HG02938 (cell line): ENCODE measurements around the gene ADAMTS20.
"Not testable (repeated sequence)": the region's sequence is repeated elsewhere in the genome, so short reads cannot be mapped to it uniquely, and the experiment has no call there.

Source experiments
- ATAC-seq: cut with Tn5 transposase; IDR thresholded peaks from one replicate; pipeline ENCODE4 v1.9.1; 2021; ENCODE audit warnings: mild to moderate bottlenecking, moderate library complexity; ENCODE audit not compliant: unreplicated experiment

The ADAMTS20 gene, protein sequence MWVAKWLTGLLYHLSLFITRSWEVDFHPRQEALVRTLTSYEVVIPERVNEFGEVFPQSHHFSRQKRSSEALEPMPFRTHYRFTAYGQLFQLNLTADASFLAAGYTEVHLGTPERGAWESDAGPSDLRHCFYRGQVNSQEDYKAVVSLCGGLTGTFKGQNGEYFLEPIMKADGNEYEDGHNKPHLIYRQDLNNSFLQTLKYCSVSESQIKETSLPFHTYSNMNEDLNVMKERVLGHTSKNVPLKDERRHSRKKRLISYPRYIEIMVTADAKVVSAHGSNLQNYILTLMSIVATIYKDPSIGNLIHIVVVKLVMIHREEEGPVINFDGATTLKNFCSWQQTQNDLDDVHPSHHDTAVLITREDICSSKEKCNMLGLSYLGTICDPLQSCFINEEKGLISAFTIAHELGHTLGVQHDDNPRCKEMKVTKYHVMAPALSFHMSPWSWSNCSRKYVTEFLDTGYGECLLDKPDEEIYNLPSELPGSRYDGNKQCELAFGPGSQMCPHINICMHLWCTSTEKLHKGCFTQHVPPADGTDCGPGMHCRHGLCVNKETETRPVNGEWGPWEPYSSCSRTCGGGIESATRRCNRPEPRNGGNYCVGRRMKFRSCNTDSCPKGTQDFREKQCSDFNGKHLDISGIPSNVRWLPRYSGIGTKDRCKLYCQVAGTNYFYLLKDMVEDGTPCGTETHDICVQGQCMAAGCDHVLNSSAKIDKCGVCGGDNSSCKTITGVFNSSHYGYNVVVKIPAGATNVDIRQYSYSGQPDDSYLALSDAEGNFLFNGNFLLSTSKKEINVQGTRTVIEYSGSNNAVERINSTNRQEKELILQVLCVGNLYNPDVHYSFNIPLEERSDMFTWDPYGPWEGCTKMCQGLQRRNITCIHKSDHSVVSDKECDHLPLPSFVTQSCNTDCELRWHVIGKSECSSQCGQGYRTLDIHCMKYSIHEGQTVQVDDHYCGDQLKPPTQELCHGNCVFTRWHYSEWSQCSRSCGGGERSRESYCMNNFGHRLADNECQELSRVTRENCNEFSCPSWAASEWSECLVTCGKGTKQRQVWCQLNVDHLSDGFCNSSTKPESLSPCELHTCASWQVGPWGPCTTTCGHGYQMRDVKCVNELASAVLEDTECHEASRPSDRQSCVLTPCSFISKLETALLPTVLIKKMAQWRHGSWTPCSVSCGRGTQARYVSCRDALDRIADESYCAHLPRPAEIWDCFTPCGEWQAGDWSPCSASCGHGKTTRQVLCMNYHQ (N-terminal part only)

DNA sequence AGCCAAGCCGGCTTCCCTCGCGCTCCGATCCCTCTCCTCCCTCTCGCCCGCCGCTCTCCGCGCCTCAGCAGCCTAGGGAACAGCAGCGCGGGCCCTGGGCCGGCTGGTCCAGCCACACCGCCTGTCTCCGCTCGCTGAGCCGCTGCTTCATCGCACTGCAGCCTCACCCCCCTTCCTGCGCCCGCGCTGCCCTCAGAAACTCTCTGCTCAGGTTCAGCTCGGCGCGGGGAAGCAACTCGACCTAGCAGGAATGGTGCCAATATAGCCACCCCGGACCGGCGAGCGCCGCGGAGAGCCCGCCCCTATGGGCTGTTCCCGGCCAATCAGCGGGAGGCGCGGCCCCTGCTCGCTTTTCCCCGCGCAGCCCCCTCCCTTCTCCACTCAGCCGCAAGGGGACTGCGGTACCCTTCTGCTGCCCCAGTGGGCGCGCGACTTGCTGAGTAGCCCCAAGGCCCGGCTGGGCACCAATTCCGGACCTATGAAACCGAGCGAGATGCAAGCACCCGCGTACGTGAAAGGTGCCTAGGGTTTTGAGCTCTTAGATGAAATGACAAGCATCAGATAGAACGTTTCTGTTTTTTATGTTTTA, at the start of gene ADAMTS20:
Gene ADAMTS20 (minus strand): TSS at position 233 of the 589 bp plus-strand sequence. CDS start 282 bp downstream, outside the sequence.
- ATAC-seq = no peak

DNA sequence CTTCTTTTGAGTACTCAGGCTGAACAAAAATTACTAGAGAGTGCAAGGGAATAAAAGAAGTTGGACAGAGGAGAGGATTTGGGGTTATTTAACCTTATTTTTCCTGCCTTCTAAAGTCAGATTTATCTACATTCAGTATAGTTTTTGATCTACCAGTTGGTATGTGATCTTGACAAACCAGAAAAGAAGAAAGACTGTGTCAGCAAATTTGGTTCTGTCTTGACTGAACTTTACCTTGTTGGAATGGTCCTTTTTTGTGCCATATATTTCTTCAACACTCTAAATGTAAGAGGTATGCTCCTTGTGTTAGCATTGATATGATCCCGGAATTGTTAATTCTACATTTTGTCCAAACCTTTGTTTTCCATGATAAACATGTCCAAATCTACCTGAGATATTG, 47.7 kb upstream of the ADAMTS20 start:
- no peak for ATAC-seq

DNA sequence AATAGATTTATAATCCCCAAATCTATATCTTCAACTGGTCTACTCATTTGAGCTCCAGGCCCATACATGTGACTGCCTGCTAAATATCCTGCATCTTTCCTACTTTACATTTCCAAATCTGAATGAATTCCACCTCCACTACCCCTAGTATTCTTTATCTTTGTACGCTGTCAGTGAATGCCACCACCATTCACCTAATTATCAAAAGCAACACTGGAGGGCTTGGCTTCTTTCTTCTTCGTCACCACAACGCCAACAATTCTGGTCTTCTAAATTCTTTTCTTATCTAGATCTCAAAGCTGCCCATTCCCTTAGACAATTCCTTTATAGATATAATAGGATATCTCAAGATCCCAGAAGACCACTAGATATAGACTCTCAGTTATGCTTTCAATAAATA, 47.1 kb upstream of the ADAMTS20 start:
- ATAC-seq = no peak

DNA sequence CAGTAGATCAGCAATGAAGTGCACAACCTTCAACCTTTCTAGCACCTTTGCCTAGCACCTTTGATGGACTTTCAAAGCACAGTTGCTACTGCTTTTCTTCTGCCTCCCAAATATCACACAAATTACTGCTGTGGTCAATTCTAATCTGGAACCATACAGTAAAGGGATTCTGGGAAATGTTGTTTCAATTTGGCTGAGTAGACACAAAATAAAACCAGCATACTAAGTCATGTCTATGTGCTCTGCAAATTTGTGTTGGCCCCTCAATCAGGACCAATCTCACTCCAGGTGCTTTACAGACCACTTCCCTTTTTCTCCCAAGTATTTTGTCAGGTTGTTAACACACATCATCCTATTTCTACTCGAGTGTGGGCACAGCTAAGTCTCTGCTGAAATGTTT, 38.3 kb upstream of the ADAMTS20 start:
- no peak for ATAC-seq

DNA sequence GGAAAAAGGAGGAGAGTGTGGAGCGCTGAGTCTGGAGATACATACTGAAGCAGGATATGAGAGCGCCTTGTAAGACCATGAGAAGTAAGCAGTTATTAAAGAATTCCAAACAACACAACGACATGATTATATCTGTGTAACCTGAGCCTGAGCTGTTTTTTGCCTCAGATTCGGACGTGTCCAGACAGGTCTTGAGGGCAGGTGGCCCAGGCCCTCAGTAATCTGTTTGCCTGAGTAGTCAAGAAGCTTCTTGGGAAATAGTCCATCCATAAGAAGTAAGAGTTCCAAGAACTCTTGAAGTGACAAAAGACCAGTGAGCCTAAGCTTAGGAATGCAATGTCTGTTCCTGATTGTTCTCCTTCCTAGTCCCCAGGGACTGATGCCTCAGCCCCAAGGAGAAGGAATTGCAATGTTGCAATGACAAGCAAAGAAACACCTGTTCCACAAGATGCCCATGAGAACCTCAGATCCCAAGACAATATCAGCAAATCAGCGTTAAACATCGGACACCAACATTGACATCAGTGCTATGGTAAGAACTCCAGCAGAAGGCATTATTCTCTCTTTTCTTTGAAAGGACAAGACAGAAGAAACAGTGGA, 34.7 kb upstream of the ADAMTS20 start:
- ATAC-seq = no peak

DNA sequence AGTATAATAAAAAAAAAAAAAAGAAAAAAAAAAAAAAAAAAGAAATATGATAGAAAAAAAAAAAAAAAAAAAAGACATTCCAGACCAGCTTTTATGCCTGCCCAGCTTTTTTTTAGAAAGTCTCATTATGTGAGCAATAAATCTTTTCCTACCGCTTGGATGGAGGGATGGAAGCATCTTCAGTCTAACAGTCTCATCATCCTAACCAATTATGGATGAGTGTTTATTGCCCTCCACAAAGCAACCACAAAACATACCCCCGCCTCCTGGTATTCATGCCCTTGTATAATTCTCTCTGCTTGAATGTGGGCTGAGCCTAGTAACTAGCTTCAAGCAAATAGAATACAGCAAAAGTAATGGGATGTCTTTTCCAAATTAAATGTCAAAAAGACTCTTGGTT, 33.7 kb upstream of the ADAMTS20 start:
- ATAC-seq = no peak

DNA sequence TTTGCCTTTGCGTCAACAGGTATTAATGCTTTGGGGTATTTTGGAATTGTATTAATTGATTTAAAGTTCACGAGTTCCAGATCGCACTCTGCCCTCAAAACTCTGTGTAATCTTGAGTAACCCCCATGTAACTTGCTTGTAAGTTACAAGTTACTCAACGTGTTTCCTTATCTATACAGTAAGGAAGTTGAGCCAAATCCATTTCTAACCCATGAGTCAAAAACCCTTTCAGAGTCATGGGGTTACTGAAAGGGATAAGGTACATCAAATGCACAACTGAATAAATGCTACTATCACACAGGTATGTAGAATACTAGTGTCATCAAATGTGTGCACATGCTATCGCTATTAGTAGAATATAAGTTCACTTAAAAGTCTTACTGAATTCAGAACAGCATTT, 28.6 kb upstream of the ADAMTS20 start:
- no peak for ATAC-seq

DNA sequence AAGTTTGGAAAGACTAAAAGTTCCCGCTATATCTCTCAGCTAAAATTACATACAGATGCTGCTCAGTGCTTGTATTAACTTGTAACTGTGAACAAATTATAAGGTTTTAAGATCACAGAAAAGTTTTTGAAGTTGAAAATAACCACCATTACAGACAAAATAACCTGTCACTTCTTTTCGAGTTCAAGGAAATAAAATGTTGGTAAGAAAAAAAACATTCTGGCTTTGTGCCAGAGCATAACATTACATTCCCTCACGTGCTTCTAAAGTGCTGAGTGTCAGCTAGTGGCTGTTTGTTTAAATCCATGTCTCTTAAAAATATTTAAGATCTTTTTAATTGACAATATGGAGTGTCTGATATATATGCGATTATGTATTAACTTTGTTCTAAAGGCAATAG, 27.2 kb upstream of the ADAMTS20 start:
- ATAC-seq = no peak

DNA sequence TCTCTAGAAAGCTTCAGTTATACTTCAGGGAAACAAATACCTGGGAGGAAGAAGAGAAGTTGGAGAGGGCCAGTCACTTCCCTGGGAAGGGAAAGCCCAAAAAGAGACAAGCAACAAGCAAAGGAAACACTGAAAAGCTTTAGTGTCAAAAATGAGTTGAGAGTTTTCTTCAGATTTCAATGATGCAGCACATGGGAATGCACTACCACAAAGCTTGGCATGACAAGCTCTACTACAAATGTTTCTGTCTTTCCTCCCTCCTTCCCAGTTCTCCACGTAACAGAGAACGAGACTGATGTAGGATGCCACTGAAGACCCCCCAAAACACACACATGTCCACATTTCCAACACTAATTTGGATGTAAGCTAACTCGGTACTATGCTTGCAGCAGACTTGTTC, 26.8 kb upstream of the ADAMTS20 start:
- no peak for ATAC-seq

DNA sequence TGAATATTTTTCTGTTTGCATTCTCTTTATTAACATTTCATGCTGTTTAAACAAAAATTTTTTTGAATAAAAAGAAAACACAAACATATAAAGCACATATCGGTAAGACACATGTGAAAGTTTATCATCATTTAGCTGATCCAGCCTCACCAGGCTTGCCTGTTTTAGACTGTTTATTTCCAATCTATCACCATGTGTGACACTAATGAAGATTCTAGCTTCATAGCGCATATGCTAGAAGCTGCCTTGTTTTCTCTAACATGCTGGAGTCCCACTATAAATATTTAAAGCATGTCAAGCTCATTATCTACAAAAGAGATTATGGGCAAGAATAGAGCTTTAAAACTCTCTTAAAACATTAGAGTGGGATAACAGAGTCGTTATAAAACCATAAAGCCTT, 25.4 kb upstream of the ADAMTS20 start:
- ATAC-seq = no peak

DNA sequence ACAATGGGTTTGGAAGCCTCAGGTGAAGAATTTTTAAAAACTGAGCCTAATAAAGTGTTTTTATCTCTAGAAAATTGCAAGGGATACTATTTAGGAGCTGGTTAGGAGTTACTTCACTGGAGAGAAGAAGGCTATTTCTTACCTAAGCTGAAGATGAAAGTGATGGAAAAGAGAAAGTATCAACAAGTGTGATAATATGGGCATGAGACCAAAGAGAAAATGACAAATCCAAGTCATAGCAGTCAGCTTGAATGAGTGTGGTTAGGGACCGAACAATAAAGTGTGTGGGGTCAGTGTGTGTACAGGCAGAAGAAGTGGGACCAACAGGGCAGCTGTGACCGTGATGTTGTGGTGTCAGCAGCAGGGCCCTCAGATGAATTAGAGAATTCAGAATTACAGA, 24.2 kb upstream of the ADAMTS20 start:
- no peak for ATAC-seq

DNA sequence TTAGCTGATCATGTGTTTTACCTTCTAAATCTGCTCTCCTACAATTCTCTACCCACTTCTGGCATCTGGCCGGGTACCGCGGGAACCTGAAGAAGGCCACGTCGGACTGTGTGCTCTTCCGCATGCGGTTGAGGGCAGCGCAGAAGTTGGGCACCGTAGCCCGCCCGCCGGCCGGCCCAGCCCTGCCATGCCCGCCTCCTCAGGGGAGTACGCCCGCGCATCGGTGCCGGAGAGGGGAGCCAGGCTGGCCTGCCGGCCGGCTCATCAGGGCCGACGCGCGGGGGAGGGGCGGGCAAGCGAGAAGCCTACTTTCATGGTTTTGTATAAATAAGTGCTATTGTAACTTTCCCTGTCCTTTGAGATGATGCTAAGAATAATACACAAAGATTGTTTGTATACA, 19.9 kb upstream of the ADAMTS20 start:
- ATAC-seq = no peak

DNA sequence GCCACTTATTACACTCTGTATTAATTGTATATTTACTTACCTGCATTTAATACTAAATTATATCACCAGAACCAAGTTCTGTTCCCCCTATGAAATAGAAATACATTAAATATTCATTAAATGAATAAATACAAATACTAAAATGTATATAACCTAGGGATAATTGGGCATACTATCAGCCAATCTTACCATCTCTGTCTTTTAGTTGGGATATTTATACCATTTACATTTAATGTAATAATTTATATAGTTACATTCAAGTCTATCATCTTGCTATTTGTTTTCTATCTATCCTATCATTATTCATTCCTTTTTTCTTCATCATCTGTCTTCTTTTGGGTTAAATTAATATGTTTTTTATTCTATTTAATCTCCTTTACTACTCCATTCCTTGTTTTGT, 4.1 kb upstream of the ADAMTS20 start:
- ATAC-seq = no peak

DNA sequence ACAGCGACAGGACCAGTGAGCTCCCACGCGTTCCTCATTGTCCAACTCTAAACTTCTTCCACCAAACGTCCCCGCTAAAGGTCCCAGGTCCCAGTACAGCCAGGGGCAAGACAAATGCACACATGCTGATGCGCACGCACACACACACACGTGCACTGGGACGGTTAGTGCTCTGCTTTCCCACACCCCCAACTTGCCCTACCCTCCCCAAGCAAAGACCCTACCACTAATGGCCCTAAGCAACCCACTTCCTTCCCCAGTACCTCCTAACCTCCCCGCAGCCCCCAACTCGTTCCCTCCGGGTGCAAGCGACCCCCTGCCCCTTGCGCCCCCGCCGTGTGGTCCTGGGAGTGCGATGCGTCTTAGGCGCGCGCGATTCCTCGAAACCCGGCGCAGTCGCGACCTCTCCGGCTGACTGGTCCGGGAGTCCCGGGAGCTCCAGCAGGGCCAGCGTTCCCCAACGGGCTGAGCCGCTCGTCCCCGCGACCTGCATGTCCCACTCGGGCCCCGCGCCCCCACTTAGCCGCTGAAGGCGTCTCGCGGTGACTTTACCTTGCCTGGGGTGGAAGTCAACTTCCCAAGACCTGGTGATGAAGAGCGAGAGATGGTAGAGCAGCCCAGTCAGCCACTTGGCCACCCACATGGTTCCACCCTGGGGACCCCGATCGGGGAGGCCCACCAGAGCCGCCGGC, 578 bp downstream of the ADAMTS20 start:
- ATAC-seq = no peak

DNA sequence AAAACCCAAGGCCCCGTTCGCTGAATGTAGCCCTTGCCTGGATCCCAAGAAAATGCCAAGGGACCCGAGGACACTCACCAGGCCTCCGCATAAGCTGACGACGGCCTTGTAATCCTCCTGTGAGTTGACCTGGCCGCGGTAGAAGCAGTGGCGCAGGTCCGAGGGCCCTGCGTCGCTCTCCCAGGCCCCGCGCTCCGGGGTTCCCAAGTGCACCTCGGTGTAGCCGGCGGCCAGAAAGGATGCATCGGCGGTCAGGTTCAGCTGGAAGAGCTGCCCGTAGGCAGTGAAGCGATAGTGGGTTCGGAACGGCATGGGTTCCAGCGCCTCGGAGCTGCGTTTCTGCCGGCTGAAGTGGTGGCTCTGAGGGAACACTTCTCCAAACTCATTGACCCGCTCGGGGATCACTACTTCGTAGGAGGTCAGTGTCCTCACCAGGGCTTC, 1.2 kb downstream of the ADAMTS20 start:
- ATAC-seq = no peak

DNA sequence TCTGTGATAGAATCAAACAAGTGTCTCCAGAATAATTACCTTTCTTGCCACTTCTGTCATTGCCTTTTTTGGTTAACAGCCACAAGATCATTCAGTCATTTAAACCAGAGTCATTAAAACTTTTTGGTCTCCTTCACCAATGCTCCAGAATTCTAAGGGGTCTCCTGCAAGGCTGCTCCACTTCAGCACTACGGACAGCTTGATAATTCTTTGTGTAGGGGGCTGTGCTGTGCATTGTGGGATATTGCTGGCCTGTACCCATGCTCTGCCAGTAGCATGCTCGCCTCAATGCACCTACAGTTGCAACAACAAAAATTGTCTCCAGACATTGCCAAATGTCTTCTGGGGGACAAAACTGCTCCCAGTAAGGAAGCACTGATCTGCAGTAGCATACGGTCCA, 7.3 kb downstream of the ADAMTS20 start:
- no peak for ATAC-seq

DNA sequence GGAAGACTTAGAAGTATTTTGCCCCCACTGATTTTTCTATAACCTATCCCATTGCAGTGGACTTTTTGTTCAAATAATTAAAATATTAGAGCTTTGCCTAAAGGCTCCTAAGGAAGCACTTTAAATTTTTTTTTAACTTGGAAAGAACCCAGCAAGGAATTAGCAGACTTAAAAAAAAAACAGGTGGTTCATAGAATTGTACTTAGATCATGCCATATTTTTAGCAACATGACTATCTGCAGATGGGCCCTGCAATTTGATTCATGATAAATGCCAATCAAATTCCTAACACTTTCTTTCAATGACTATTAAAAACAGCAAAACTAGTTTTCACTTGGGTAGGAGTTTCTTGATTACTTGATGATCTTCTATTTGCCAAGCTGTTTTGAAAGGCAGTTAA, 11.5 kb downstream of the ADAMTS20 start:
- ATAC-seq = no peak

DNA sequence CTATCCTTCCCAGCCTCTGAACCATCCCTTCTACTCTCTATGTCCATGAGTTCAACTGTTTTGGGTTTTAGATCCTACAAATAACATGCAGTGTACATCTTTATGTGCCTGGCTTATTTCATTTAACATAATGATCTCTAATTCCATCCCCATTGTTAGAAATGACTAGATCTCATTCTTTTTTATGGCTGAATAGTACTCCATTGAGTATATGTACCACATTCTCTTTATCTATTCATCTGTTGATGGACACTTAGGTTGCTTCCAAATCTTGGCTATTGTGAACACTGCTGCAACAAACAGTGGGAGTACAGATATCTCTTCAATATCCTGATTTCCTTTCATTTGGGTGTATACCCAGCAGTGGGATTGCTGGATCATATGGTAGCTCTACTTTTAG, 14.3 kb downstream of the ADAMTS20 start:
- ATAC-seq = not testable (repeated sequence)

DNA sequence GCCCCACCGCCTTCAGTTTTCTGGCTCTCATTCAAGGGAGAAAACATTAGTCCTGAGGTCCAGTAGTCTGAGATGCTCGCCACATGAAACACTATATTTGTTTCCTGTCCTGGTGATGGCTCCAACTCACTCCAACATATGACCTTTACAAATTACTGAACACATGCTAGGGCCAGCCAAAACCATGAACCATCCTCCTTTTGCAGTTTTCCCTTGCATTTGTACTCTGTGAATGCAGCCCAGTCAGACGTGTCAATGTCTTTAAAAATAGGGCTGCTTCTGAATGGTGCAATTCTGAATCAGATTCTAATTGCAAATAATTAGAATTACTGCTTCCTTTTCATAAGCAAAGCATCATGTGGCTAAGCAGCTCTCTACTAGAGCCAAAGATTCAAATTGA, 36.0 kb downstream of the ADAMTS20 start:
- no peak for ATAC-seq

DNA sequence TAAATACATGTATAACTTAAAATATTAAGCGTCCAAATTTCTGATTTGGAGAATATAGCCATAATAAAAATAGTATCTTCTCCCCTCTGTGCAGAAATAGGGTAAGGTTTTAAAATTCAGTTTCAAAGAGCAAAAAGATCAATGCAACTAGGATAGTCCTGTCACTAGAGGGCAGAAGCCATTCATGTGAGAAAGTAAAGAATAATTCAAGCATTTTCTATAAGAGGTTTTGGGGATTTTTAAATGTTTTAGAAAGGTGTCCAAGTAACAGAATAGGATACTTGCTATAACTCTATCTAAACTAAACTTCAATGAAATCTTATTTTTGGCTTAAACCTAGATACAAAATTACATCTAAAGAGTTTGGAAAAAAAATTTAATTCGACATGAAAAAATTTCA, 50.3 kb downstream of the ADAMTS20 start:
- no peak for ATAC-seq
